ENCODE measurements around the gene GPR161.

GRCh38 chr1:168053681-168054080 lies 83.0 kb downstream of the GPR161 start:
- TF ChIP-seq SP1 (IDR thresholded peaks at IDR 0.05) (no peak), FOXA1 (IDR thresholded peaks at IDR 0.05) (no peak)

Measured in HEK293T (cell line).